ENCODE results near the gene CSTPP1.

CSTPP1 gene

GRCh38 chr11:47163193-47163592 is 226.6 kb downstream of the CSTPP1 start:
- TF ChIP-seq OSR1 (CRISPR knock-in tag; IDR thresholded peaks at IDR 0.05): no peak
- TF ChIP-seq TCF4 (CRISPR knock-in tag; IDR thresholded peaks at IDR 0.05; ENCODE audit: borderline replicate concordance): no peak
- TF ChIP-seq CREB5 (CRISPR knock-in tag; IDR thresholded peaks at IDR 0.05; ENCODE audit: low read depth): no peak
- TF ChIP-seq SNAI2 (CRISPR knock-in tag; IDR thresholded peaks at IDR 0.05): no peak
- no peak for TF ChIP-seq BACH2 (CRISPR knock-in tag; IDR thresholded peaks at IDR 0.05; ENCODE audit: borderline replicate concordance)
- TF ChIP-seq POU6F1 (CRISPR knock-in tag; IDR thresholded peaks at IDR 0.05; ENCODE audit: borderline replicate concordance, low read depth): no peak
- no peak for TF ChIP-seq ZNF8 (CRISPR knock-in tag; IDR thresholded peaks at IDR 0.05)
- TF ChIP-seq ZNF565 (CRISPR knock-in tag; conservative IDR thresholded peaks at IDR 0.05; ENCODE audit: low read depth): no peak
- ATAC-seq: no peak

- no peak for ATAC-seq
- TF ChIP-seq ARNTL (CRISPR knock-in tag; IDR thresholded peaks at IDR 0.05; ENCODE audit: borderline replicate concordance, low read depth): no peak
- TF ChIP-seq ZNF565 (CRISPR knock-in tag; conservative IDR thresholded peaks at IDR 0.05; ENCODE audit: low read depth): no peak
- TF ChIP-seq CREB5 (CRISPR knock-in tag; IDR thresholded peaks at IDR 0.05; ENCODE audit: low read depth): no peak
- no peak for TF ChIP-seq ZNF70 (CRISPR knock-in tag; IDR thresholded peaks at IDR 0.05)
- no peak for TF ChIP-seq TSHZ2 (CRISPR knock-in tag; IDR thresholded peaks at IDR 0.05)
- TF ChIP-seq POU6F1 (CRISPR knock-in tag; IDR thresholded peaks at IDR 0.05; ENCODE audit: borderline replicate concordance, low read depth): no peak
- no peak for TF ChIP-seq ZC3H10 (CRISPR knock-in tag; IDR thresholded peaks at IDR 0.05)
- TF ChIP-seq PATZ1 (CRISPR knock-in tag; IDR thresholded peaks at IDR 0.05; ENCODE audit: borderline replicate concordance): no peak
- no peak for TF ChIP-seq SNAI2 (CRISPR knock-in tag; IDR thresholded peaks at IDR 0.05)
- TF ChIP-seq PPARA (CRISPR knock-in tag; IDR thresholded peaks at IDR 0.05; ENCODE audit: borderline replicate concordance): no peak
- TF ChIP-seq TCF4 (CRISPR knock-in tag; IDR thresholded peaks at IDR 0.05; ENCODE audit: borderline replicate concordance): no peak
- TF ChIP-seq GLIS3 (CRISPR knock-in tag; IDR thresholded peaks at IDR 0.05): no peak
- no peak for TF ChIP-seq ZFP30 (CRISPR knock-in tag; IDR thresholded peaks at IDR 0.05)
- no peak for TF ChIP-seq ZFP3 (CRISPR knock-in tag; IDR thresholded peaks at IDR 0.05)
Measured at GRCh38 chr11:47163898-47164297, 227.3 kb downstream of the CSTPP1 start.

- ATAC-seq: no peak
- no peak for TF ChIP-seq ZNF70 (CRISPR knock-in tag; IDR thresholded peaks at IDR 0.05)
- no peak for TF ChIP-seq ZFP3 (CRISPR knock-in tag; IDR thresholded peaks at IDR 0.05)
- TF ChIP-seq ESRRG (CRISPR knock-in tag; IDR thresholded peaks at IDR 0.05): no peak
- TF ChIP-seq CREB5 (CRISPR knock-in tag; IDR thresholded peaks at IDR 0.05; ENCODE audit: low read depth): no peak
- no peak for TF ChIP-seq POU6F1 (CRISPR knock-in tag; IDR thresholded peaks at IDR 0.05; ENCODE audit: borderline replicate concordance, low read depth)
- TF ChIP-seq CSRNP3 (CRISPR knock-in tag; IDR thresholded peaks at IDR 0.05): no peak
- no peak for TF ChIP-seq TCF4 (CRISPR knock-in tag; IDR thresholded peaks at IDR 0.05; ENCODE audit: borderline replicate concordance)
- no peak for TF ChIP-seq ZNF565 (CRISPR knock-in tag; conservative IDR thresholded peaks at IDR 0.05; ENCODE audit: low read depth)
- TF ChIP-seq ZC3H10 (CRISPR knock-in tag; IDR thresholded peaks at IDR 0.05): no peak
- no peak for TF ChIP-seq CSDC2 (CRISPR knock-in tag; IDR thresholded peaks at IDR 0.05)
Measured at GRCh38 chr11:47164321-47164720, 227.8 kb downstream of the CSTPP1 start.
